Measurements from ENCODE around the gene TDRD3. TPM values are rescaled to one million over a fixed set of nuclear protein-coding genes. Genes with fewer than 3 reads are reported as not detected.

The TDRD3 gene
- total RNA-seq, 3 donors from 2014 or later, result 27.1 to 40.7 (median 39.8) TPM

DNA sequence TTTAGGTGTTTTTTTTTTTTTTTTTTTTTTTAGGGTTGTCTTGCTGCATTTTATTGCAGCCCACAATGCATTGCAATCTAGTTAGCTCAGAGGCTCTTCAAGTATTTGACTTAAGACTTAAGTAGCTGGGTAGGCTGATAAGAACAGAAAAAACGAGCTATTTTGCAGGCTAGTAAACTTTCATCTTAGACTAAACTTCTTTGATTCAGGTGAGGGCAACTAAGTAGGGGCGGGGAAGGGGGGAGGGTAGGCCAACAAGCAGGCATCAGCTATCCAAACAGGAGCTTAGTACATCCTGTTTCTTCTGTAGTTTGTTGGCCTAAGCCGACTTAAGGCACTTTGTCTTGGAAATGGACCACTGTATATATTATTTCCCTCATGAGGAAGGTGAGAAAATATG lies 4.9 kb upstream of the TDRD3 start:
- H3K4me3 ChIP-seq, result no peak overlapping the region
- H3K9me3 ChIP-seq, result no peaks in the 10 kb centered on the region
- ATAC-seq, result no peak
- TF ChIP-seq, protein P1, sequence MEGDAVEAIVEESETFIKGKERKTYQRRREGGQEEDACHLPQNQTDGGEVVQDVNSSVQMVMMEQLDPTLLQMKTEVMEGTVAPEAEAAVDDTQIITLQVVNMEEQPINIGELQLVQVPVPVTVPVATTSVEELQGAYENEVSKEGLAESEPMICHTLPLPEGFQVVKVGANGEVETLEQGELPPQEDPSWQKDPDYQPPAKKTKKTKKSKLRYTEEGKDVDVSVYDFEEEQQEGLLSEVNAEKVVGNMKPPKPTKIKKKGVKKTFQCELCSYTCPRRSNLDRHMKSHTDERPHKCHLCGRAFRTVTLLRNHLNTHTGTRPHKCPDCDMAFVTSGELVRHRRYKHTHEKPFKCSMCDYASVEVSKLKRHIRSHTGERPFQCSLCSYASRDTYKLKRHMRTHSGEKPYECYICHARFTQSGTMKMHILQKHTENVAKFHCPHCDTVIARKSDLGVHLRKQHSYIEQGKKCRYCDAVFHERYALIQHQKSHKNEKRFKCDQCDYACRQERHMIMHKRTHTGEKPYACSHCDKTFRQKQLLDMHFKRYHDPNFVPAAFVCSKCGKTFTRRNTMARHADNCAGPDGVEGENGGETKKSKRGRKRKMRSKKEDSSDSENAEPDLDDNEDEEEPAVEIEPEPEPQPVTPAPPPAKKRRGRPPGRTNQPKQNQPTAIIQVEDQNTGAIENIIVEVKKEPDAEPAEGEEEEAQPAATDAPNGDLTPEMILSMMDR (IDR thresholded peaks at IDR 0.05), result no peak
- no peak for DNase-seq
- intact Hi-C loops (cut with DNase I, micrococcal nuclease), result no loop called here
- H3K4me1 ChIP-seq (ENCODE audit: low read depth), result no peaks in the 10 kb centered on the region
- no peaks in the 10 kb centered on the region for H3K36me3 ChIP-seq (ENCODE audit: low read depth)

DNA sequence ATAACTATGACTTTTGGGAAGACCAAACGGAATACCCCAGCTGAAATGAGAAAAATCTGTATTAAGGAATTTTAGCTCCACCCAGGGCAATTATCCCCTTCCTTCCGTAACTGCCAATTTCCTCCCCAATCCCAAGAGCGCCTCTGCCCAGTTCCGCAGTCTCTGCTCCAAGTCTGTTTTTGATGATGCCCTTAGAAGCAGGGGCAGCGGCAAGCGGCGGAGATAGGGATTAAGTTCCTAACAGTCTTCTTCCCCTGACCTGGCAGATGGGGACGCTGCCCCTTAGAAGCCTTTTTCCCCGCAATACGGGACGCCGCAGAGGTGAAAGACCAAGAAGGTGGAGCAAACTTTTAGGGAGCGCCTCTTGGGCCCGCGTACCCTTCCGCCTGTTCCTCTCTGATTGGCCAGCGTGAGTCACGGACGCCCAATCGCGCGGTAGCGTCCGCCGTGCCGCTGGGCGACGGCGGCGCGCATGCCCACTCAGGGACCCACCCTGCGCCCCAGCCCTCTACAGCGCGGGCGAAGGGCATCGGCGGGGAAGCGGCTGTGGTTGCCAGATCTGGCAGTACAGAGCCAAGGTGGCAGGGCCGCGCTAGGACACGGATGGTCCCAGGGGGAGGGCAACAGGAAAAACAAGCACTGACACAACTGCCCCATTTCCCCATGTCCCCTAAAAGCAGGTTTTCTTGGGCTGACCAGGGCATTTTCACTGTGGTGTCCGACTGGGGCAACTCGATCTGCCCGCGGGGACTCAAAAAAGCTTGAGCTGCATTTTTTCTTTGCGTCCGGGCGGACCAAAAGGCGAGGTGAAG lies 843 bp upstream of the TDRD3 start:
- no peaks in the 10 kb centered on the region for H3K9me3 ChIP-seq
- ATAC-seq (peak; percentile 91), DNase-seq (peak; percentile 92 to 95 (median 95))
- peaks cover 15% of the 10 kb centered on the region for H3K4me1 ChIP-seq (ENCODE audit: low read depth)
- H3K36me3 ChIP-seq (ENCODE audit: low read depth), result no peaks in the 10 kb centered on the region
- H3K4me3 ChIP-seq, result peak overlapping the region; percentile 30
- TF ChIP-seq, protein P1 (IDR thresholded peaks at IDR 0.05), result no peak
- intact Hi-C loops (cut with DNase I, micrococcal nuclease), result no loop called here

DNA sequence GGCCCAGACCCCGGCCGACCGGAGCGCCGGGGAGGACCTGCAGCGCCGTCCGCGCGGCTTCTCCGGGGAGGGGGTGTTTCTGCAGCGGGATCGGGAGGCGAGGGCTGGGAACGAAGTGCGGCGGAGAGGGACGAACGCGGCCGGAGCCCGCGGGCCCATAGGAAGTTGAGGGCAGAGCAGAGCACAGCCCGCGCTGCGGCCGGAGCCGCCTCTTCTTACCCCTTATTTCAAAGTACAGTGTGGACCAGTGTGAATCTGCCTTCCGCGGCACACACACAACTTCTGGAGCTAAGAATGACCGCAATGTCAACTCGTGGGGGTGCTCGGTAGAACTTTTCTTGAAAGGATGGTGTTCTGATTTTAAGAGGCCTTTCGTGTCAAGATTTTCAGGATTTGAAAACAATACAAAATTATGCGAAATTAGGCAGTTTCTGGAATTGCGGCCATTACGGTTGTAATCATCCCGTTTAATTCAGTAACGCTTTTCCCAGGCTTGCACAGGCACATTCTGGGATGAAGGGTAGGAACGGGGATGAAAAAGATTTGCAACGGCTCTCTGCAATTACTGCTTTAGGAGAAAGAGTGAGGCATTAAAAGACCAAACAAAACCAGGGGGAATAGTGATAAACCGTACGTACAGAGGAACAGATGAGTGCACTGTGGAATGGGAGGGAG lies 821 bp downstream of the TDRD3 start:
- DNase-seq (peak; percentile 74 to 82 (median 79)), ATAC-seq (peak; percentile 33)
- Histone ChIP-seq H3K4me3 (peak overlapping the region; percentile 30), H3K4me1 (ENCODE audit: low read depth) (peaks cover 23% of the 10 kb centered on the region), H3K36me3 (ENCODE audit: low read depth) (no peaks in the 10 kb centered on the region), H3K9me3 (no peaks in the 10 kb centered on the region)
- TF ChIP-seq, protein P1 (IDR thresholded peaks at IDR 0.05), result no peak
- intact Hi-C loops (cut with DNase I, micrococcal nuclease), result no loop called here

DNA sequence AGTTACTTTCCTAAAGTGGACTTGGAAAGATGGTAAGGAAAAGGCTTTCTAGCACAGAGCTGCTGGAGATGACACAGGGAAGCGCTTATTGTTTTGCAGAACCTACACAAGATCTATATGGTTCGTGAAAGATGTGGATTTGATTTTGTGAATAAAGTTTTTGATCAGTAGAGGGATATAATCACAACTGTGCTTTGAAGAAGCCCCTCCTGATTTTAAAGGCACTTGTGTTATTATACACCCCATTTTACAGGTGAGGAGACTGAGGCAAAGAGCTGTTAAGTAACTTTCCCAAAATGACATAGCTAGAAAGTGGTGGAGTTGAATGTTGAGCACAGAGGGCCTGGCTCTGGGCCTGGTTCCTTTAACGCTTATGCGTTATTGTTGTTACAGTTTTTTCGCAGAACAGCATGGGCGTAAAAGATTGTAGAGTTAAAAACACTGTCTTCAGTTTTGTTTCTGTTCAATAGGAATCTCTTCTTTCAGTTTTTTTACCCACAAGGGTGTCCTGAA lies 1.4 kb downstream of the TDRD3 start:
- ATAC-seq (no peak), DNase-seq (peak in 1 of 3 donors; percentile 20)
- H3K4me1 ChIP-seq (ENCODE audit: low read depth), result peaks cover 23% of the 10 kb centered on the region
- intact Hi-C loops (cut with DNase I, micrococcal nuclease), result no loop called here
- H3K4me3 ChIP-seq, result no peak overlapping the region
- TF ChIP-seq, protein P1 (IDR thresholded peaks at IDR 0.05), result no peak
- H3K36me3 ChIP-seq (ENCODE audit: low read depth), result no peaks in the 10 kb centered on the region
- H3K9me3 ChIP-seq, result no peaks in the 10 kb centered on the region

DNA sequence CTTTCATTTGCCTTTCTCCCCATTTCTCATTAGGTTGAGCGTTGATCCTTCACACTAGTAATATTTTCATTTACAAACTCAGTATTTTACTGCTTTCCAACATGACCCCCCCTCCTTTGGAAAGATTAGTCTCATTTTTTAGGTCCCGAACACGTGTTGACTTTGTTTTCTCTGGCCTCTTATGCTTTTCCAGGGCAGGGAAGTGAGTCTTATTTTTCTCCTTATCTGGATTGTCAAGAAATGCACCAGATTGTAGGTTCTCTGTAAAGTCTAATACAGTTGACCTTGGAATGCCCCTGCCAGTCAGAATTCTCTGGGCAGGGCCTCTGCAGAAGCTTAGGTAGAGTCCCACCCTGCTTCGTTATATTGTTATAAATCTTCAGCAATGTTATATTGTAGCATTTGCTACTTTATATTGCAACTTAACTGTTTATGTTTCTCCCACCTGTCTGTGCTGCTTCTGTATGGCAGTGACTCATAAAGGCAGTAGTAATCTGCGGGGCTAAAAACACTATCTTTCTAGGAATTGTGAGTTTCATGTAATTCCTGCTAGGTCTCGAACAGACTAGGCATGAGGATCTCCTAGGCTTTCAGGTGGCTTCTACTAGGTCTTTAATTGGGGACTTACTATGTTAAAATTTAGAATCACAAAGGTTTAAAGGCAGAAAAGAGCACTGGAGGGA lies 2.0 kb downstream of the TDRD3 start:
- TF ChIP-seq, protein P1 (IDR thresholded peaks at IDR 0.05), result no peak
- H3K36me3 ChIP-seq (ENCODE audit: low read depth), result no peaks in the 10 kb centered on the region
- peak in 1 of 3 donors; percentile 51 for DNase-seq
- no peak overlapping the region for H3K4me3 ChIP-seq
- no peak for ATAC-seq
- intact Hi-C loops (cut with DNase I, micrococcal nuclease), result no loop called here
- H3K9me3 ChIP-seq, result no peaks in the 10 kb centered on the region
- H3K4me1 ChIP-seq (ENCODE audit: low read depth), result peaks cover 23% of the 10 kb centered on the region

Data from mucosa of descending colon (tissue), 3 donors.